Cardiac fibroblast (primary cell): ENCODE data around the gene FAM209A.

Source experiments
- DNase-seq, 2 donors: peaks; one replicate each; pipeline versions ENCODE4 v3.0.0 to v3.0.0-alpha.2; 2010; ENCODE audit warnings: low read depth in 2 of 2
- H3K4me3 ChIP-seq, 2 donors: replicated peaks in 1 of 2; 1 replicate in 1 of 2; 2 replicates in 1 of 2; pipeline ENCODE4 v1.5.1; 2011; ENCODE audit warnings: low read depth in 2 of 2, low read length in 2 of 2, mild to moderate bottlenecking in 2 of 2, moderate library complexity in 1 of 2
- TF ChIP-seq, protein P1 (sequence below): IDR thresholded peaks from one replicate; pipeline ENCODE4 v1.5.1; 2011; ENCODE audit warnings: low read depth, mild to moderate bottlenecking, low read length, inconsistent platforms

FAM209A gene

DNA sequence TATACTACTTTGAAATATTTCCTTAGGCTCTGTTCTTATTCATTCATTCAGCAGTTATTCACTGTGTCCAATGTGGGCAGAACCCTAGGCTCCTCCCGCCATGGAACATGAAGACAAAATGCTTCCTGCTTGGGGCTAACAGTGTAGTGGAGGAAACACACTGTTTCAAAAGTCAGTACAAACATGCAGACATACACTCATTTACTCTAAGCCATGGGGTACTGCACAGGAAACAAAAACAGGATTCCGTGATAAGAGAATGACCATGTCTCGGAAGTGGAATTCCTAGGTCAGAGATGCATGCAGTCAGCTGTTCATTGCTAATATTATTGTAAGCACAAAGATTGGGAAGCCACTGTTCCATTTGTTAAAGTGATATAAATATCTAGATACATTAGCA, 18.4 kb upstream of the FAM209A start:
- no peak overlapping the region for H3K4me3 ChIP-seq
- DNase-seq, result peak; percentile 9 to 51
- TF ChIP-seq, protein P1, sequence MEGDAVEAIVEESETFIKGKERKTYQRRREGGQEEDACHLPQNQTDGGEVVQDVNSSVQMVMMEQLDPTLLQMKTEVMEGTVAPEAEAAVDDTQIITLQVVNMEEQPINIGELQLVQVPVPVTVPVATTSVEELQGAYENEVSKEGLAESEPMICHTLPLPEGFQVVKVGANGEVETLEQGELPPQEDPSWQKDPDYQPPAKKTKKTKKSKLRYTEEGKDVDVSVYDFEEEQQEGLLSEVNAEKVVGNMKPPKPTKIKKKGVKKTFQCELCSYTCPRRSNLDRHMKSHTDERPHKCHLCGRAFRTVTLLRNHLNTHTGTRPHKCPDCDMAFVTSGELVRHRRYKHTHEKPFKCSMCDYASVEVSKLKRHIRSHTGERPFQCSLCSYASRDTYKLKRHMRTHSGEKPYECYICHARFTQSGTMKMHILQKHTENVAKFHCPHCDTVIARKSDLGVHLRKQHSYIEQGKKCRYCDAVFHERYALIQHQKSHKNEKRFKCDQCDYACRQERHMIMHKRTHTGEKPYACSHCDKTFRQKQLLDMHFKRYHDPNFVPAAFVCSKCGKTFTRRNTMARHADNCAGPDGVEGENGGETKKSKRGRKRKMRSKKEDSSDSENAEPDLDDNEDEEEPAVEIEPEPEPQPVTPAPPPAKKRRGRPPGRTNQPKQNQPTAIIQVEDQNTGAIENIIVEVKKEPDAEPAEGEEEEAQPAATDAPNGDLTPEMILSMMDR, result no peak

DNA sequence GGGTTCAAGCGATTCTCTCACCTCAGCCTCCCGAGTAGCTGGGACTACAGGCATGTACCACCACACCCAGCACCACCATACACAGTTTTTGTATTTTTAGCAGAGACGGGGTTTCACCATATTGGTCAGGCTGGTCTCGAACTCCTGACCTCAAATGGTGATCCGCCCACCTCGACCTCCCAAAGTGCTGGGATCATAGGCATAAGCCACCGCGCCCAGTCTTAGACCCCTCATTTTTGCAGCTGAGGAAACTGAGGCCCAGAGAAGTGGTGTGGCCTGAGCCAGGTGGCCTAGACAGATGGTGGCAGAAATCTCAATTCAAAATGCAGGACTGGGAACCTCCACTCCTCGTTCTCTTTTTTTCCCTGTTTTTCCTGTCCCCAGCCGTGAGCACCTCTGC, 12.6 kb upstream of the FAM209A start:
- H3K4me3 ChIP-seq, result no peak overlapping the region
- TF ChIP-seq, protein P1, result no peak
- no peak for DNase-seq

DNA sequence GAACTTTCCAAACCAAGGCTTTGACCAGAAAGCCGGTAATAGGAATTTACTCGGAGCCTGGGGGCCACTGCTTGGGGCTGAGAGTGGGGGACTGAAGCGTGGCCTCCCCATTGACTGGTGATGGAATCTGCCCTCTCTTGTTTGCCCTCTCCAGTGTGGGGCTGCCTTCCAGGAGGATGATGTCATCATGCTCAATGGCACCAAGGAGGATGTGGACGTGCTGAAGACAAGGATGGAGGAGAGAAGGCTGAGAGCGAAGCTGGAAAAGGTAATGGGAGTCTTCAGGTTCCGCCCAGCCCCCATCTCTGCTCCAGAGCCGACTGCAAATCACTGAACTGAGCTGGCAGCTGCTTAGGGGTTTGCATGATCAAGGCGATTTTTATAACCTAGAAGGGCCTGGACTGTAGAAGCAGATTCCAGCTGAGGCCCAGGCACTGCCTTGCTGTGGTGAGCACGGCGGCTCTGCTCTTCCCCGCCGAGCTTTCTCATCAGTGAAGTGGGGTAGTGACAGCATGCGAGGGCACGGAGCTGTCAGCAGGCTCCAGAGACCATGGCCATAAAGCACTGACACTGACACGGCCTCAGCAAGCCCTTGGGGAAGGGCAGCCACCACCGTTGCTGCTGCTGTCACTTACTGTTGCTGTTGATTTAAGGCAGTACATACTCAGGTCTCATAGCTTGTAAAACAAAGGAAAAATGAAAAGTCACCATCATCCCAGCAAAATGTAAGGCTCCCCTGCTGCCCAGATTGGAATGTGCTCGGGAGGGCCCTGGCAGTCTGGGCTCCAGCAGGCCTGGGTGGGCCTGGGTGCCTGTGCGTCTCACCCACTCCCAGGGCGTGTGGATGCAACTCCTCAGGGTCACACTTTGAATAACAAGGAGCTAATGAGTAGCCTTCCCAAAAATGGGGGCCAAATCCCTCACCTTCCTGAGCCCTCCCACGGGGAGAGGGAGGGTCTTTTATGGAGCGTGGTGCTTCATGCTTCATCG, 11.1 kb upstream of the FAM209A start:
- no peak overlapping the region for H3K4me3 ChIP-seq
- DNase-seq, result no peak
- TF ChIP-seq, protein P1, result no peak

DNA sequence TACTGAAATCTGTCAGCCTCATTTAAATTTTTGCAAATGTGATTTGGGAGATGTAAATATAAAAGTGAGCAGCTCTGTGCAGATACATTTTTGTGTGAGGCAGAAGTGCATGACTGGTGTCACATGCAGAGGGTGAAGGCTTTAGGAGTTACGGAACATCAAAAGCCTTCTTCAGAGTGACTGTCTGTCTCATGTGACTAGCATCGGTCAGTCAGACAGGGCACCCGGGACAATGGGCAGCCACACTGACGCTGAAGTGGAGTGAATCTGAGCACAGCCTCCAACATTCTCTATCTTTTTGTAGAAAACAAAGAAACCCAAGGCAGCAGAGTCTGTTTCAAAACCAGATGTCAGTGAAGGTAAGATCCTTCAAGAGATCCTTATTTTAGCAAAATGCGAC, 7.9 kb upstream of the FAM209A start:
- TF ChIP-seq, protein P1, result no peak
- no peak overlapping the region for H3K4me3 ChIP-seq
- no peak for DNase-seq

DNA sequence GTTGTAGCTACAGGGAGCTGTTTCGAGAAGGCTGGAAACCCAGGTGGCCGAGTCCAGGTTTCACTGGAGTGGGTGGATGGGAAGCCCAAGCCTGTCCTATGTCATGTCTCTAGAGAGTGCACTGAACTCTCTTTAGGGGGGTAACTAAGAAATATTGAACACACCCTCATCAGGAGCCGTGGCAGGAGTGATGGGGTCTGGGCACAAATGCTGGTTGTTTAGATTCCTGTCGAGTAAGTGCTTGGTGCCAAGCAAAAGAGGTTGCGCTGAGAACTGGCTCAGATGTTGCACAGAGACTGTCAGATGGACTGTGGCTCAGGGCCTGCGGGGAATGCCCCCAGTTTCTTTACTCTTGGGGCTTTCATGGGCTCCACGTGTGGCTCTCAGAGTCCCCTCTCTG, 7.3 kb upstream of the FAM209A start:
- no peak overlapping the region for H3K4me3 ChIP-seq
- TF ChIP-seq, protein P1, result no peak
- no peak for DNase-seq

DNA sequence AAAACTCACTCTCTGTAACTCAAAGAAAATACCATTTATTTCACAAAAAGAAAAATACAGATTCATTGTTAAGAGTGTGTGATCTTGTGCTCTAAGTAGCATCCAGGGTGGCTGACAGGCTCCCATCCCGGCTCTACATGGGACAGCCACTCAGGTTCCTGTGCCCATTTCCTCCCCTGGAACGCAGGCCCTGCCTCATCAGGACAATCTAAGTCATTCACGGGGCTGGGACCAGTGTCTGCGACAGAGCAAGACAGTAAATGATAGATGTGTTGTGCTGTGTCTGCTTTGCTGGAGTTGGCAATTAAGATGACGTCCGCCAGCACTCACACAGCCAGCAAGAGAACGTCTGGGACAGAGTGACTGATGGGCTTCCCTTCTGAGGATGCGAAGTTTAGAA, 6.9 kb upstream of the FAM209A start:
- H3K4me3 ChIP-seq, result no peak overlapping the region
- DNase-seq, result no peak
- TF ChIP-seq, protein P1, result no peak
